GM13976 (cell line): Measurements from ENCODE around the gene CYP4F11.
"Not testable (repeated sequence)": the region's sequence is repeated elsewhere in the genome, so short reads cannot be mapped to it uniquely, and the experiment has no call there.

ENCODE experiments used
- DNase-seq: peaks from one replicate; pipeline ENCODE4 v3.0.0; 2012; ENCODE audit warnings: low spot score
- CTCF ChIP-seq: IDR thresholded peaks from 2 replicates; pipeline ENCODE4 v1.5.1; 2012; ENCODE audit warnings: borderline replicate concordance, mild to moderate bottlenecking; ENCODE audit not compliant: insufficient read depth; ENCODE audit errors: extremely low read depth, missing control alignments, control extremely low read depth
- in situ Hi-C: fragments of 300-500 bp; cut with MboI; formaldehyde crosslinking; loops from one replicate; pipeline ENCODE4 v1.12.0; 2022; ENCODE audit warnings: low sequenced_read_pairs, mixed read lengths, inconsistent platforms; ENCODE audit not compliant: unreplicated experiment

The CYP4F11 gene

GRCh38 chr19:15897026-15897737, 37.1 kb downstream of the CYP4F11 start:
- no peak for DNase-seq
- no peak for TF ChIP-seq CTCF
- in situ Hi-C loops: no loop called here

GRCh38 chr19:15895876-15896430, 38.4 kb downstream of the CYP4F11 start:
- in situ Hi-C loops: no loop called here
- no peak for DNase-seq

DNA sequence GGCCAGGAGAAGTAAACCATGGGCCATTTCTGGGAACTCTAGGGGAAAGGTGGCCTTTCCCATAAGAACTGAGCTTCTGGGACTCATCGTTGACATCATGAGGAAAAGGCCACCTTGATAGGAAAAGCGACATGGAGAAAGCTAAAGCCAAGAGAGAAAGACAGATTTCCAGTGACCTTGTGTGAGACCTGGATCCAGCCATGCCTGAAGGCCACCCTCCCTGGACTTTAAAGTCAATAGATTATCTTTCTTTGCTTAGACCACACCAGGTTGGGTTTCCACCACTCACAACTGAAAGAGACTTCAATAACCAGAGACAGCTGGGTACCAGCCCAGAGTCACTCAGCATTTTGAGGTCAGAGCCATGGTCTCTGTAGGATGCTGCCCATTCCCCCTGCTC, 40.0 kb downstream of the CYP4F11 start:
- no peak for DNase-seq
- TF ChIP-seq CTCF: no peak
- in situ Hi-C loops: no loop called here

More at GRCh38 chr19:15895876-15896430, 38.4 kb downstream of the CYP4F11 start:
- TF ChIP-seq CTCF: no peak

- in situ Hi-C loops: no loop called here
- DNase-seq: no peak
- TF ChIP-seq CTCF: no peak
These were observed 40.9 kb downstream of the CYP4F11 start for GRCh38 chr19:15893477-15893876.

DNA sequence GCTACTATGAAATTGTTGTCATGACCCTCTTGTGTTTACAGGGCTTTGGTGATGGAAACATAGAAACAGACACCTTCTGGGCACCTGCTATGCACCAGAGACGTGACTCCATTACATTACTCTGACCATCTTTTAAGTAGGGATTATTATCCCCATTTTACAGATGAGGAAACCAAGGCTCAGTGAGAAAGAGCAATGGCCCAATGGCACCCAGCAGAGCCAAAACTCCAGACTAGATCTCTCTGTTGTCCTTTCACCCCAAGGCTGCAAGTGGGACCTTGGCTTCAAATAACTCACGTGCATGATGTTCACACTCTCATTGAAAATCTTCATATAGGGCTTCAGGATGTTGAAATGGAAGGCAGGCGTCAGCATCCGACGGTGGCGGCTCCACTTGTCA, 42.3 kb downstream of the CYP4F11 start:
- DNase-seq: no peak
- no peak for TF ChIP-seq CTCF
- in situ Hi-C loops: no loop called here

GRCh38 chr19:15891434-15891833, 42.9 kb downstream of the CYP4F11 start:
- no peak for DNase-seq
- TF ChIP-seq CTCF: no peak
- in situ Hi-C loops: no loop called here

GRCh38 chr19:15889339-15889738, 45.0 kb downstream of the CYP4F11 start:
- DNase-seq, in situ Hi-C loops: not testable (repeated sequence)
